HEK293 (cell line): ENCODE data around the gene CFAP157.

Experiments
- GLIS2 ChIP-seq: fragments of 450-650 bp; formaldehyde crosslinking; IDR thresholded peaks from 2 replicates; pipeline ENCODE4 v1.5.1; 2016; ENCODE audit warnings: missing biosample characterization, missing genetic modification characterization
- KLF16 ChIP-seq: fragments of 450-650 bp; formaldehyde crosslinking; IDR thresholded peaks from 2 replicates; pipeline ENCODE4 v1.5.1; 2017; ENCODE audit warnings: missing biosample characterization, missing genetic modification characterization
- KLF9 ChIP-seq: fragments of 450-650 bp; formaldehyde crosslinking; IDR thresholded peaks from 2 replicates; pipeline ENCODE4 v1.5.1; 2016; ENCODE audit warnings: missing biosample characterization, missing genetic modification characterization, low read depth
- MYNN ChIP-seq: fragments of 450-650 bp; formaldehyde crosslinking; IDR thresholded peaks from 2 replicates; pipeline ENCODE4 v1.5.1; 2016; ENCODE audit warnings: missing biosample characterization, missing genetic modification characterization, borderline replicate concordance
- PRDM2 ChIP-seq: fragments of 450-650 bp; formaldehyde crosslinking; IDR thresholded peaks from 2 replicates; pipeline ENCODE4 v1.5.1; 2016; ENCODE audit warnings: missing biosample characterization, missing genetic modification characterization, borderline replicate concordance
- TCF7L2 ChIP-seq: IDR thresholded peaks from 2 replicates; pipeline ENCODE4 v1.6.1; 2011; ENCODE audit warnings: low read depth, mild to moderate bottlenecking, inconsistent platforms, low read length, moderate library complexity, borderline replicate concordance
- YY2 ChIP-seq: fragments of 450-650 bp; formaldehyde crosslinking; IDR thresholded peaks from 2 replicates; pipeline ENCODE4 v1.5.1; 2016; ENCODE audit warnings: missing biosample characterization, missing genetic modification characterization
- ZFP3 ChIP-seq: fragments of 450-650 bp; formaldehyde crosslinking; IDR thresholded peaks from 2 replicates; pipeline ENCODE4 v1.5.1; 2016; ENCODE audit warnings: low read depth, missing biosample characterization, missing genetic modification characterization
- ZFP69B ChIP-seq: fragments of 450-650 bp; formaldehyde crosslinking; IDR thresholded peaks from 2 replicates; pipeline ENCODE4 v1.5.1; 2016; ENCODE audit warnings: missing biosample characterization, missing genetic modification characterization
- ZIC2 ChIP-seq: fragments of 450-650 bp; formaldehyde crosslinking; IDR thresholded peaks from 2 replicates; pipeline ENCODE4 v1.5.1; 2016; ENCODE audit warnings: missing biosample characterization, missing genetic modification characterization
- ZNF140 ChIP-seq: fragments of 450-650 bp; formaldehyde crosslinking; IDR thresholded peaks from 2 replicates; pipeline ENCODE4 v1.5.1; 2016; ENCODE audit warnings: missing biosample characterization, missing genetic modification characterization
- ZNF174 ChIP-seq: fragments of 450-650 bp; formaldehyde crosslinking; IDR thresholded peaks from 2 replicates; pipeline ENCODE4 v1.5.0; 2017; ENCODE audit warnings: missing biosample characterization, mild to moderate bottlenecking, missing genetic modification characterization
- ZNF24 ChIP-seq: fragments of 450-650 bp; formaldehyde crosslinking; IDR thresholded peaks from 2 replicates; pipeline ENCODE4 v1.5.1; 2016; ENCODE audit warnings: missing biosample characterization, missing genetic modification characterization
- ZNF324 ChIP-seq: fragments of 450-650 bp; formaldehyde crosslinking; IDR thresholded peaks from 2 replicates; pipeline ENCODE4 v1.5.1; 2016; ENCODE audit warnings: missing biosample characterization, missing genetic modification characterization
- ZNF426 ChIP-seq: fragments of 450-650 bp; formaldehyde crosslinking; IDR thresholded peaks from 2 replicates; pipeline ENCODE4 v1.5.1; 2017; ENCODE audit warnings: missing biosample characterization, missing genetic modification characterization, mild to moderate bottlenecking, inconsistent platforms, moderate library complexity
- ZNF433 ChIP-seq: fragments of 450-650 bp; formaldehyde crosslinking; IDR thresholded peaks from 2 replicates; pipeline ENCODE4 v1.5.1; 2016; ENCODE audit warnings: missing biosample characterization, missing genetic modification characterization, low read depth
- ZNF501 ChIP-seq: fragments of 450-650 bp; formaldehyde crosslinking; IDR thresholded peaks from 2 replicates; pipeline ENCODE4 v1.5.1; 2016; ENCODE audit warnings: missing biosample characterization, missing genetic modification characterization
- ZNF518A ChIP-seq: fragments of 450-650 bp; formaldehyde crosslinking; conservative IDR thresholded peaks from 2 replicates; pipeline ENCODE4 v1.5.1; 2016; ENCODE audit warnings: low read depth, missing biosample characterization, missing genetic modification characterization
- ZNF558 ChIP-seq: fragments of 450-650 bp; formaldehyde crosslinking; IDR thresholded peaks from 2 replicates; pipeline ENCODE4 v1.5.1; 2016; ENCODE audit warnings: missing biosample characterization, missing genetic modification characterization
- ZNF560 ChIP-seq: fragments of 450-650 bp; formaldehyde crosslinking; IDR thresholded peaks from 2 replicates; pipeline ENCODE4 v1.5.1; 2017; ENCODE audit warnings: missing biosample characterization, missing genetic modification characterization, borderline replicate concordance
- ZNF610 ChIP-seq: fragments of 450-650 bp; formaldehyde crosslinking; IDR thresholded peaks from 2 replicates; pipeline ENCODE4 v1.5.1; 2016; ENCODE audit warnings: missing biosample characterization, missing genetic modification characterization, borderline replicate concordance
- ZNF658 ChIP-seq: fragments of 450-650 bp; formaldehyde crosslinking; IDR thresholded peaks from 2 replicates; pipeline ENCODE4; 2016; ENCODE audit warnings: missing biosample characterization, missing genetic modification characterization
- ZNF670 ChIP-seq: fragments of 450-650 bp; formaldehyde crosslinking; IDR thresholded peaks from 2 replicates; pipeline ENCODE4 v1.5.1; 2016; ENCODE audit warnings: missing biosample characterization, missing genetic modification characterization, low read depth
- TF ChIP-seq, protein P1 (sequence below): fragments of 450-650 bp; formaldehyde crosslinking; IDR thresholded peaks from 2 replicates; pipeline ENCODE4 v1.5.1; 2016; ENCODE audit warnings: missing biosample characterization, missing genetic modification characterization
- TF ChIP-seq, protein P2 (sequence below): fragments of 450-650 bp; formaldehyde crosslinking; IDR thresholded peaks from 2 replicates; pipeline ENCODE4 v1.5.1; 2016; ENCODE audit warnings: missing biosample characterization, missing genetic modification characterization

The CFAP157 gene

GRCh38 chr9:127734747-127735529 lies 28.1 kb downstream of the CFAP157 start, which contains the start of gene TOR2A (continued):
- TF ChIP-seq KLF9 (tag by site-specific recombination) (peak; percentile 95), TCF7L2 (no peak), ZNF24 (tag by site-specific recombination) (0 out of 2 replicates have a peak, but pooled peaks have one; percentile 38), ZFP3 (tag by site-specific recombination) (no peak), ZNF670 (no peak), ZNF560 (no peak), ZNF433 (tag by site-specific recombination) (no peak), KLF16 (peak; percentile 47; the same call in 1 of the 2 replicates), ZNF140 (tag by site-specific recombination) (no peak), PRDM2 (tag by site-specific recombination) (no peak), ZIC2 (tag by site-specific recombination) (peak; percentile 64; the same call in 1 of the 2 replicates), ZNF658 (tag by site-specific recombination) (no peak), ZNF518A (tag by site-specific recombination) (no peak), ZNF426 (no peak), GLIS2 (tag by site-specific recombination) (no peak), ZNF558 (tag by site-specific recombination) (no peak), ZNF610 (tag by site-specific recombination) (no peak), MYNN (peak; percentile 98), ZFP69B (tag by site-specific recombination) (peak; percentile 29; the same call in 1 of the 2 replicates), YY2 (0 out of 2 replicates have a peak, but pooled peaks have one; percentile 38), ZNF501 (tag by site-specific recombination) (0 out of 2 replicates have a peak, but pooled peaks have one; percentile 24), ZNF324 (tag by site-specific recombination) (peak; percentile 31; the same call in 1 of the 2 replicates), ZNF174 (tag by site-specific recombination) (no peak)
- TF ChIP-seq, protein P1, sequence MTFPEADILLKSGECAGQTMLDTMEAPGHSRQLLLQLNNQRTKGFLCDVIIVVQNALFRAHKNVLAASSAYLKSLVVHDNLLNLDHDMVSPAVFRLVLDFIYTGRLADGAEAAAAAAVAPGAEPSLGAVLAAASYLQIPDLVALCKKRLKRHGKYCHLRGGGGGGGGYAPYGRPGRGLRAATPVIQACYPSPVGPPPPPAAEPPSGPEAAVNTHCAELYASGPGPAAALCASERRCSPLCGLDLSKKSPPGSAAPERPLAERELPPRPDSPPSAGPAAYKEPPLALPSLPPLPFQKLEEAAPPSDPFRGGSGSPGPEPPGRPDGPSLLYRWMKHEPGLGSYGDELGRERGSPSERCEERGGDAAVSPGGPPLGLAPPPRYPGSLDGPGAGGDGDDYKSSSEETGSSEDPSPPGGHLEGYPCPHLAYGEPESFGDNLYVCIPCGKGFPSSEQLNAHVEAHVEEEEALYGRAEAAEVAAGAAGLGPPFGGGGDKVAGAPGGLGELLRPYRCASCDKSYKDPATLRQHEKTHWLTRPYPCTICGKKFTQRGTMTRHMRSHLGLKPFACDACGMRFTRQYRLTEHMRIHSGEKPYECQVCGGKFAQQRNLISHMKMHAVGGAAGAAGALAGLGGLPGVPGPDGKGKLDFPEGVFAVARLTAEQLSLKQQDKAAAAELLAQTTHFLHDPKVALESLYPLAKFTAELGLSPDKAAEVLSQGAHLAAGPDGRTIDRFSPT, result no peak
- TF ChIP-seq, protein P2, sequence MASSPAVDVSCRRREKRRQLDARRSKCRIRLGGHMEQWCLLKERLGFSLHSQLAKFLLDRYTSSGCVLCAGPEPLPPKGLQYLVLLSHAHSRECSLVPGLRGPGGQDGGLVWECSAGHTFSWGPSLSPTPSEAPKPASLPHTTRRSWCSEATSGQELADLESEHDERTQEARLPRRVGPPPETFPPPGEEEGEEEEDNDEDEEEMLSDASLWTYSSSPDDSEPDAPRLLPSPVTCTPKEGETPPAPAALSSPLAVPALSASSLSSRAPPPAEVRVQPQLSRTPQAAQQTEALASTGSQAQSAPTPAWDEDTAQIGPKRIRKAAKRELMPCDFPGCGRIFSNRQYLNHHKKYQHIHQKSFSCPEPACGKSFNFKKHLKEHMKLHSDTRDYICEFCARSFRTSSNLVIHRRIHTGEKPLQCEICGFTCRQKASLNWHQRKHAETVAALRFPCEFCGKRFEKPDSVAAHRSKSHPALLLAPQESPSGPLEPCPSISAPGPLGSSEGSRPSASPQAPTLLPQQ (tag by site-specific recombination), result peak; percentile 20; the same call in 1 of the 2 replicates
